GM21786 (cell line): ENCODE results near the gene CEP112.
"Not testable (repeated sequence)": the region's sequence is repeated elsewhere in the genome, so short reads cannot be mapped to it uniquely, and the experiment has no call there.

Experiments used
- ATAC-seq: cut with Tn5 transposase; IDR thresholded peaks from one replicate; pipeline ENCODE4 v1.9.1; 2021; ENCODE audit not compliant: unreplicated experiment

The CEP112 gene

DNA sequence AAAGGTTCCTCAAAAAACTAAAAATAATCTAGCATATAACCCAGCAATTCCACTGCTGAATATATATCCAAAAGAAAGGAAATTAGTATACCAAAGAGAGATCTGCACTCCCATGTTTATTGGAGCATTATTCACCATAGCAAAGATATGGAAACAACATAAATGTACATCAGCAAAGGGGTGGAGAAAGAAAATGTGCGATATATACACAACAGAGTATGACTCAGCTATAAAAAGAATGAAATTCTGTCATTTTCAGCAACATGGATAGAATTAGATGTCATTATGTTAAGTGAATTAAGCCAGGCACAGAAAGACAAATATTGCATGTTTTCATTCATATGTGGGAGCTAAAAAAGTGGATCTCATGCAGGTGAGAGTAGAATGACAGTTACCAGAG lies 350.8 kb downstream of the CEP112 start:
- no peak for ATAC-seq

DNA sequence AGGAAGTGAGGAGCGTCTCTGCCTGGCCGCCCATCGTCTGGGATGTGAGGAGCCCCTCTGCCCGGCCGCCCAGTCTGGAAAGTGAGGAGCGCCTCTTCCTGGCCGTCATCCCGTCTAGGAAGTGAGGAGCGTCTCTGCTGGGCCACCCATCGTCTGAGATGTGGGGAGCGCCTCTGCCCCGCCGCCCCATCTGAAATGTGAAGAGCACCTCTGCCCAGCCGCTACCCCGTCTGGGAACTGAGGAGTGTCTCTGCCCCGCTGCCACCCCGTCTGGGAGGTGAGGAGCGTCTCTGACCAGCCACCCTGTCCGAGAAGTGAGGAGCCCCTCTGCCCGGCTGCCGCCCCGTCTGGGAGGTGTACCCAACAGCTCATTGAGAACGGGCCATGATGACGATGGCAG lies 354.7 kb downstream of the CEP112 start:
- ATAC-seq = not testable (repeated sequence)

DNA sequence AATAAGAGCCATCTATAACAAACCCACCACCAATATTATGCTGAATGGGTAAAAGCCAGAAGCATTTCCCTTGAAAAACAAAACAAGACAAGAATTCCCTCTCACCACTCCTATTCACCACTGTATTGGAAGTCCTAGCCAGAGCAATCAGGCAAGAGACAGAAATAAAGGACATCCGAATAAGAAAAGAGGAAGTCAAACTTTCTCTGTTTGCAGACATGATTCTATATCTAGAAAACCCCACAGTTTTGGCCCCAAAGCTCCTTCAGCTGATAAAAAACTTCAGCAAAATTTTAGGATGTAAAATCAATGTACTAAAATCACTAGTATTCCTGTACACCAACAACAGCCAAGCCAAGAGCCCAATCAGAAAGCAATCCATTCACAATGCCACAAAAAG lies 358.7 kb downstream of the CEP112 start:
- no peak for ATAC-seq

DNA sequence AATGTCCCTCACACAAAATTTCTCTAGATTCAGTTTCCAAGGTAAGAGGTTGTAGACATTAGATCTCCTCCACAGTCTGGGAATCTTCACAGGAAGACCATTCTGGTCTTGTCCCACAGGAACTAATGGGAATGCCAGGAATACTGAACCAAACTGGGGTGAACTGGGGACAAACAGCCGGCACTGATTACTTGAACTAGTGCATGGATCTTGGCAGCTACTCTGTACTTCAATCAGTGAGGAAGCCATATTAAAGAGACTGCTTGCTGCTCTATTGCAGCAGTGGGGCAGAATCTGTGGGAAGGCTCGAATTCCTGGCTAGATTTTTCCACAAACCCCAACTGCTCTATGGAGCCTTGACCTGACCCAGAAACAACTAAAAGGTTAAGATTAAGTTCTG lies 361.6 kb downstream of the CEP112 start:
- ATAC-seq = no peak

DNA sequence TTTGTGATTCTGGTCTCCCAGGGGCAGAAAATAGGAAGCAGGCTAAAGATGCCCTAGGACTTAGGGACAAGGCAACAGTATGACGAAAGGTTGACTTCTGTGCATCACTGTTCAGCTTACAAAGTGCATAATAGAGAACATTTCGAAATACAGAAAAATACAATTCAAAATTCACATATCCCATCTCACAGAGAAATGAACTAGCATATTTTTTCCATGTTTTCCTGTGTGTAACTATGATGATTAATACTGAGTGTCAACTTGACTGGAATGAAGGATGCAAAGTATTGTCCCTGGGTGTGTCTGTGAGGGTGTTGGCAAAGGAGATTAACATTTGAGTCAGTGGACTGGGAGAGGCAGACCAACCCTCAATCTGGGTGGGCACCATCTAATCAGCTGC lies 365.4 kb downstream of the CEP112 start:
- not testable (repeated sequence) for ATAC-seq

DNA sequence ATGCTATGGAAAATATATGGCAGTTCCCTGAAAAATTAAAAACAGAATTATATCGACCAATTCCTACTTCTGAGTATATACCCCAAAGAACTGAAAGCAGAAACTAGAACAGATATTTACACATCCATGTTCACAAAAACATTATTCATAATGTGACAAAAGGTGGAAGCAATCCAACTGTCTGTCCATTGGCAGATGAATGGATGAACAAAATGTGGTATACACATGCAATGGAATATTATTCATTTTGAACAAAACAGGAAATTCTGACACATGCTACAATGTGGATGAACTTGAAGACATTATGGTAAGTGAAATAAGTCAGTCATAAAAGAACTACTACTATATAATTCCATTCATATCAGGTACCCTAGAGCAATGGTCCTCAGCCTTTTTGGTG lies 367.0 kb downstream of the CEP112 start:
- no peak for ATAC-seq

DNA sequence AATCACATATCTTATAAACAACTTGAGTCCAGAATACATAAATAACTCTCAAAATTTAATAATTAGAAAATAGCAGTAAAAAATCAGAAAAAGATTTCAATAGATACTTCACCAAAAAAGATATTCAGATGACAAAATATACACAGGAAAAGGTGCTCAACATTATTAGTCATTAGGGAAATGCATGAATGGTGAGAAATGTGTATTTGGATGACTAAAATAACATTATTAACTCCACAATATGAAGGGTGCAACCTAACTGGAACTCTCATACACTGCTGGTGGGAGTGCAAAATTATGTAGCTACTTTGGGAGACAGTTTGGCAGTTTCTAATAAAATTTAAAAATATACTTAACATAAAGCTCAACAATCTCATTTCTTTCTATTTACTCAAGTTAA lies 368.2 kb downstream of the CEP112 start:
- no peak for ATAC-seq

DNA sequence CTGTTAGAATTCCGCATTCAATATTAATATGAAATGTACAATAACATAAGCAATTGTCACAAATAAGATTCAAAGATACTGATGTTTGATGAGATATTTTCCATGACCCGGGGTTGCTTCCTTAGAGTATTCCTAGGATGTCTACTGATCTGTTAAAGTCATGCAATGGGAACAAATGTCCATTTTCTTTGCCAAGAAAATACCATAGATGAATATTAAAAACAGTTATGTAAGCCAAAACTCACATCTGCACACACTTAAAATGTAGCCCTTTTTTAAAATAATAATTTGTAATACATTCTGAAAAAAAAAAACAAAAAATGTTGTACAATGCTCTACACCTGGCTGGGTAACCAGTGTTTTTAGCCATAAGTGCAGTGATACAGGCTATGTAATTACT lies 371.1 kb downstream of the CEP112 start:
- ATAC-seq = no peak

DNA sequence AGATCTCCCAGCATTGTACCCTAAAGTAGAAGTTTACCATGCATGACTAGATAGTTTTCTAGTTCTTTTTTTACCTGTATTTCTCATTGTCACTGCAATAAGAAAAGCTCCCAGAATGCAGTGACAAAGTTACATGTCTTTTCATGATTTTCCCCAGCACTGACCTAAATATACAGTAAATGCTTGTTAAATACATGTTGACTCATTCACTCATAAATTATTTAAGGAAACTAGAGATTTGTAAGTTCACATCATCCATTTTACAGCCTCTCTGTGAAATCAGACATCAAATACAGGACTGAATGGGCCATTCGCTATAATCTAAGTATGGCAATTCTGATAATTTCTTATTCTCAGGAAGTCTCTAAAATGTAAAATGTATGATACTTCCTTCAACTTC lies 371.6 kb downstream of the CEP112 start:
- no peak for ATAC-seq

DNA sequence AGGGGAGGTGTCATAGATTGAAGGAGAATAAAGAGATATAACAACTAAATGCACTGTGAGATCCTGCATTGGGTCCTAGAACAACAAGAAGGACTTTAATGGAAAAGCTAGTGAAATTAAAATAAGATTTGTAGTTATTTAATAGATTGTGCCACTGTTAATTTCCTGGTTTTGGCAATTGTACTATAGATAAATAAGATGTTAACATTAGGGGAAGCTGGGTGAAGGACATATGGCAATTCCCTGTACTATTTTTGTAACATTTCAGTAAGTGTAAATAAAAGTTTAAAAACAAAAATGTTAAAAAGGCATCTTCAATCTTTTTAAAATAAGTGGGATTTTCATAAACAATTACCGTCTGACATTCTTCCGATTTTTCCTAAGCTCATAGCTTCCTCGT lies 372.1 kb downstream of the CEP112 start:
- ATAC-seq = no peak

DNA sequence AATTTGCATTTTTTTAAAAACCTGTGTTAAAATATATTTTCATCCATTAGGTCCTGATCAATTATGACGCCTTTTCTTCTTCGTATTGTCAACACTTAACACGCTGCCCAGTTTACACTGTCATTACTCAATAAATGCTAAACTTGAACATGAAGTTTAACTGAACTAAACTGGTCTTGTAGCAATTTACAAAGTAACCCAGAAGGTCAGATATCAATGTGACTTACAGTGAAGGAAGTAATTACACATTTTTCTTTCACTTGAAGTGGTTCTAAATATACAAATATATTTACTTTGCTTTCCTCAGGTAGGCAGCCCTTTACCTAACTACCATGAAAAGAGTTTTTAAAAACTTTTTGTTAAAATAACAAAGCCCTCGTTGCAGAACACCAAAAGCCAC lies 374.0 kb downstream of the CEP112 start:
- ATAC-seq = no peak

DNA sequence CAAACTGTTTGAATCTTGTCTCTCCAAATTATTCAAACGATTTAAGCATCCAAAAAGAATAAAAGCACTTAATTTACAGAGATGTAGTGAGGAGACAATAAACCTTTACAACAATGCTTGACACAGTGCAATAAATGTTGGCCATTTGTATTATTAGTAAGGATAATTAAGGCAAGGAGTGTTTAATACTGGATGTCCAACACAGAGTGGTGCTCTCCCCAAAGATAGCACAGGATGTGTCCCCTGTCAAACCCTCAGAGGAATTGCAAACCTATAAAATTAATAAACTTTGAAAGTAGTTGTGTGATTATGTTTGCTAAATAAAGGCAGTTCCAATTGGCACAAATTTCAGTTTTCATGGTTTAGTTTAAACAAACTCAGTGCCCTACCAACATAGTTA lies 377.5 kb downstream of the CEP112 start:
- ATAC-seq = no peak

DNA sequence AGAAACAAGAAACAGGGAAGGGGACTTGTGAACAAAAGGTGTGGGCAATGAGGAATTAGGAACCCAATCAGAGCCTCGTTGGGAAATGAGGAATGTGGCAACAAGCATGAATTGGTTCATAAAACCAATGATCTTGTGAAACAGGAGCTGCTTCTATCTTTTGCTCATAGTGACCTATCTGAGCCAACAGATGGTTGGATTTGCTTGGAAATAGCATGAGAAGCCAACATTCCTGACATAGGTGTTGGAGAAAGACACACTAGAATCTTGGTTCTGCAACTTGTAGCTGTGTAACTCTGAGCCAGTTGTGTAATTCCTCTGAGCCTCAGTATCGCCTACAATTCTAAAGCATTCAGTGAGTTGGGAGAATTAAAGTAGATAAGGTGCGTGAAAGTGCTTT lies 378.6 kb downstream of the CEP112 start:
- no peak for ATAC-seq

DNA sequence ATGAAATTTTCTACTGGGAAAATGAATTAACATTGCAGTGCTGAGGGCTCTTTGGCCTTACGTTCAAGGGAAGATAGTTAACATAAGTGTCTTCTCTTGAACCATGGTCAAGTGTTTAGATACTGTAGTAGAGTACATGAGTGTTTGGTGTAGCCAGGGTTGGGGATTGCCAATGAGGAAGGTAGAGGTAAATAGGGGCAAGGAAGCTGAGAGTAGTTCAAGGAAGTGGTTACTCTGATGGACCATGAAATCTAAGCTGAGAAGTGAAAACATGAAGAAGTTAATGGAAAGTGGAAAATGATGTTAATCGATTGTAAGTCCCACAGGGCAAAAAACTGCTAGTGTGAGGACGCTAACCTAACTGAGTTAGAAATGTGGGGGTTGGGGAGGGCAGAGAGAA lies 380.9 kb downstream of the CEP112 start:
- no peak for ATAC-seq

DNA sequence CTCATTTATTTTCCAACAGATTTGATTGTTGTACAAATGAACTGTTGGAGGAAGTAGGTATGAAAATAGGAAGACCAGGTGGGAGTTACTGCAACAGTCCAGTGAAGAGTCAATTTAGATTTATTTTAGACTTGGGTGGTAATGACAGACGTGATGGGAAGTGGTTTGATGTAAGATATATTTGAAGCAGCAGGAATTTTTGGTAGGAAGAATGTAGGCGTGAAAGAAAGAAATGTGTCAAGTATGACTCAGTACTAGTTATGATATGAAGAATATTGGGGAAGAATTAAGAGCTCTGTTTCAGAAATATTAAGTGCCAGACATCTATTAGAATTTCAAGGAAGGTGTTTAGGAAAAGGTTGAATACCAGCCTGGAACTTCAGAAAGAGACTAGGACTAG lies 382.6 kb downstream of the CEP112 start:
- no peak for ATAC-seq

DNA sequence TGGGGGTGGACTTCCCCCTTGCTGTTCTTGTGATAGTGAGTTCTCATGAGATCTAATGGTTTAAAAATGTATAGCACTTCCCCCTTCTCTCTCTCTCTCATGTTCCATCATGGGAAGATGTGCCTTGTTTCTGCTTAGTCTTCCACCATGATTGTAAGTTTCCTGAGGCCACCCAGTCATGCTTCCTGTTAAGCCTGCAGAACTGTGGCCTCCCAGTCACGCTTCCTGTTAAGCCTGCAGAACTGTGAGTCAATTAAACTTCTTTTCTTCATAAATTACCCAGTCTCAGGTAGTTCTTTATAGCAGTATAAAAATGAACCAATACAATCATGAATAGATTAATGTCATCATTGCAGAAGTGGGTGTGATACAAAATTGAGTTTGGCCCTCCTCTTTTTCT lies 383.4 kb downstream of the CEP112 start:
- ATAC-seq = not testable (repeated sequence)

DNA sequence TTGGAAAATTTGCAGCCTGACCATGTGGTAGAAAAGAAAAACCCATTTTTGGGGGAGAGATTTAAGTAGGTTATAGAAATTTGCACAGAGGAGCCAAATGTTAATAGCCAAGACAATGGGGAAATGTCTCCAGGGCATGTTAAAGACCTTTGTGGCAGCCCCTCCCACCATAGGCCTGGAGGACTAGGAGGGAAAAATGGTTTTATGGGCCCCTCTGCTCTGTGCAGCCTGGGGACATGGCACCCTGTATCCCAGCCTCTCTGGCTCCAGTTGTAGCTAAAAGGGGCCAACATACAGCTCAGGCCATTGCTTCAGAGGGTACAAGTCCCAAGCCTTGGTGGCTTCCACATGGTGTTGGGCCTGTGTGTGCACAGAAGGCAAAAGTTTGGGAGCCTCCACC lies 384.6 kb downstream of the CEP112 start:
- ATAC-seq = no peak

DNA sequence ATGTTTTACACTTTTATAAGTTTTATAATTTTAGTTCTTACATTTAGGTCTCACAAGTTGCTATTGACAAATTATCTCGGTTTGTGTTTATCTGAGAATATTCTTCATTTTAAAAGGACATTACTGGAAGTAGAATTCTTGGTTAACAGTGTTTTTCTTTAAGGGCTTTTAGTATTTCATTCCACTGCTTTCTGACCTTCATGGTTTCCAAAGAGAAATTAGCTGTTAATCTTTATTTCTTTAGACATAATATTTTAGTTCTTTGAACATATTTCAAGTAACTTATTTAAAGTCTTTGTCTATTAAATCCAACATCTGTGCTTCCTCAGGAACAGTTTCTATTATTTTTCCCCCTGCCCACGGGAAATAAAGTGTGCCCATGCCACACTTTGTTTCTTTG lies 390.4 kb downstream of the CEP112 start:
- no peak for ATAC-seq

DNA sequence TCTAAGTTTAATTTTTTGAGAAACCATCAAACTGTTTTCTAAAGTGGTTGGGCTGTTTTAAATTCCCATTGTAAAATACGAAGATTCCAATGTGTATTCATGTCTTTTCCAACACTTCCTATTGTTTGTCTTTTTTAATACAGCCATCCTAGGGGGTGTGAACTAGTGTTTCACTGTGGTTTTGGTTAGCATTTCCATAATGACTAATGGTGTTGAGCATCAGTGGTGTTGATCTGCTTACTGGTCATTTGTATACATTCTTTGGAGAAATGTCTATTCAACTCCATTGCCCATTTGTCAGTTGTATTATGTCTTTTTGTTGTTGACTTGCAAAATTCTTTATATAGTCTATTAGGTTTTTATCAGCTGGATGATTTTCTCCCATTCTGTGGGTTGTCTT lies 391.3 kb downstream of the CEP112 start:
- ATAC-seq = no peak

DNA sequence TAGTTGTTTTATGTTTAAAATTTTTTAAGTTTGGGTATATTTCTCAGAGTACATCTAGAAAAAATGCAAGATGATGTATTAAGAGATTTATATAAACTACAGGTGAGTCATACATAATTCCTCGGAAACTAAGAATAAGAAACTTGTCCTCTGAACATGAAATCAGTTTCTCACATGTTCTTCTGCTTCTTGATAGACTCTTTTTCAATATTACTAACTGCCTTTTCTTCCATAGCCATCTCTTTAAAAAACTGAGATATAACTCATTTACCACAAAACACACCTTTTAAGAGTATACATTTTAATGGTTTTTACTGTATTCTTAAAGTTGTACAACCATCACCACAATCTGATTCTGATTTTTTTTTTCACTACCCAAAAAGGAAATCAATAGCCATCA lies 392.1 kb downstream of the CEP112 start:
- no peak for ATAC-seq

DNA sequence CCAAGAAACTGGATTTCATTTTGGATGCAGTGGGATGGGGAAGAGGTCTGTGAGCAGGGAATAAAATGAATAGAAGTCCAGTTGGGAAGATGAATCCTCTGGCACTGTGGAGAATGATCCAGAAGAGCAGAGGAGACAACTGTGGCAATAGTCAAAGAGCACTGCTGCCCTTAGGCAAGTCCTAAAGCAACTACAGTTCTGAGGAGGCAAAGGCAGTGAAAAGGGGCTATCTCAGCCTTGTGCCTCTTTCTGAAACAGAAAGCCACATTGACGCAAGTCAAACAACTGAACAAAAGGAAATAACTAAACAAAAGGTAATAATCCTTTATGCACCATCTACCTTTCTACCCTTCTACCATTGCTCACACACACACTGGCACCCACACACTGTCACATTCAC lies 392.5 kb downstream of the CEP112 start:
- ATAC-seq = no peak

DNA sequence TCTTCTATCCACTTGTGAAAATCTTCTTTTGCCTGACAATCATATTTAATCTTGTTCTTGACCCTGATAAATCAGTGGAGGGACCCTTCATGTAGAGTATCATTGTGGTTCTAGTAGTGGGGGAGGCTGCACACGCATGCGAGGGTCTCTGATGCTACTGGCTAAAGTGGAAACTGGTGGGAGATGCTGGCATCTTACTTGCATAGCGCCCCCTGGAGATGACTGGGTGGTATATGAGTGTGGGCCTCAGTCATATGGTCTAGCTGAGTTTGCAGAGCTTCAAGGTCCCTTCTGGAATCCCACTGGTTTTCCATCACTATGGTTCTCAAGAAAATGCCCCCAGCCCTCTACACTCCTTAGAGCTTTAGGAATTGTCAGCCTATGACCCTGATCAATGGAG lies 394.1 kb downstream of the CEP112 start:
- no peak for ATAC-seq

DNA sequence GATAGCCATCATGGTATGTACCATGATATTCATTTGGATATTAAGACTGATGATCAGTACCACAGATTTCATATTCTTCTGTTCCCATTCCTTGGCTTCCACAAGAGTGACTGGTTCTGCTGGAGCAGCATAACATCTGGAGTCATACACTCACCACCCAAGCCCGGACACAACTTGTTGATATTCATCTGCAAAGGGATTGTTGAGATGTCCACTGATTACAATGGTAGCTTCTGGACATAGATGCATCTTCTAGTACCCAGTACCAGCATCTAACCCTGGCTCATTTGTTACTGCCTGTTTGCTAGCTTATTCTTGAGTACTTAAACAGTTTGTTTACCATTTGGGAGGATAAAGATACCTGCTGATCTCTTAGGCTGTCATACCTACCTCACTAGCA lies 394.8 kb downstream of the CEP112 start:
- no peak for ATAC-seq

DNA sequence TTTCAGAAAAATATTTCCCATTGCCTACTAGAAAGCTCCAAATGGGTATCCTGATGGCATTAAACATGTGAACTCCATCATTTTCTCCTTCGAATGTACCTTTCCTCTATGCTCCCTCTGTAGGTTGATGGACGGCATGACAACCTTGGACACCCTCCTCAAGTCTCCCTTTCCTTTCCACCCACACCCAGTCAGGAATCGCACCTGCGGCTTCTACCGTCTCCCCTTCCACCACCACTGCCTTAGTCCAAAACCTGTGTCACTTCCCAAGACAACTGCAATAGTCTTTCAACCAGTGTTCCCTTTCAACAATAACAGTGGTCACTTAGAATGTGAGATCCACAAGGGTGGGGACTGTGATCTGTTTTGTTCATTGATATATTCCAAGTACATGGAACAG lies 397.4 kb downstream of the CEP112 start:
- no peak for ATAC-seq
